ENCODE results near the gene AP2A2. TPM values are rescaled to one million over a fixed set of nuclear protein-coding genes. Genes with fewer than 3 reads are reported as not detected.

AP2A2 gene
- total RNA-seq, 1 donor from 2014 or later = 105 TPM

GRCh38 chr11:986270-986951 is 60.7 kb downstream of the AP2A2 start:
- Histone ChIP-seq H3K4me2 (ENCODE audit: low read length) (no peak overlapping the region), H4K20me1 (ENCODE audit: insufficient read depth, low read length) (peaks cover 53% of the 10 kb centered on the region), H3K27me3 (ENCODE audit: insufficient read depth, low read length) (no peaks in the 10 kb centered on the region), H3K4me1 (ENCODE audit: insufficient read depth, low read length) (no peaks in the 10 kb centered on the region), H3K4me3 (ENCODE audit: insufficient read depth, low read depth, low read length) (no peak overlapping the region), H2AFZ (ENCODE audit: low read depth, low read length) (no peak overlapping the region), H3K79me2 (ENCODE audit: insufficient read depth, low read length) (peaks cover 6% of the 10 kb centered on the region), H3K36me3 (ENCODE audit: insufficient read depth, low read length) (peaks cover 6% of the 10 kb centered on the region), H3K27ac (ENCODE audit: low read depth, low read length) (no peak overlapping the region), H3K9me3 (ENCODE audit: insufficient read depth, low read depth, low read length) (no peaks in the 10 kb centered on the region), H3K9ac (ENCODE audit: low read length) (no peak overlapping the region)
- DNase-seq (ENCODE audit: low read depth) = no peak
- H3K27me3 Mint-ChIP-seq (ENCODE audit: low read depth, unreplicated experiment) = no peaks in the 10 kb centered on the region
- no peak for FAIRE-seq
- no peak overlapping the region for H3K27ac Mint-ChIP-seq (ENCODE audit: unreplicated experiment)
- TF ChIP-seq EZH2 (IDR thresholded peaks at IDR 0.05; ENCODE audit: insufficient read depth, low read length) (no peak), CTCF (IDR thresholded peaks at IDR 0.05; ENCODE audit: insufficient read depth, low read depth, low read length) (no peak)
- H3K4me3 Mint-ChIP-seq (ENCODE audit: unreplicated experiment) = no peak overlapping the region
- H3K9me3 Mint-ChIP-seq (ENCODE audit: unreplicated experiment) = no peaks in the 10 kb centered on the region
- H3K4me1 Mint-ChIP-seq (ENCODE audit: low read depth, unreplicated experiment) = no peaks in the 10 kb centered on the region
- H3K36me3 Mint-ChIP-seq (ENCODE audit: low read depth, unreplicated experiment) = peaks cover 5% of the 10 kb centered on the region

- no peak overlapping the region for H3K27ac Mint-ChIP-seq (ENCODE audit: unreplicated experiment)
- peaks cover 6% of the 10 kb centered on the region for H3K79me2 ChIP-seq (ENCODE audit: insufficient read depth, low read length)
- FAIRE-seq = no peak
These were observed 61.3 kb downstream of the AP2A2 start for GRCh38 chr11:986952-987305.

More at GRCh38 chr11:986952-987305, 61.3 kb downstream of the AP2A2 start:
- peaks cover 48% of the 10 kb centered on the region for H4K20me1 ChIP-seq (ENCODE audit: insufficient read depth, low read length)
- Mint-ChIP-seq H3K4me1 (ENCODE audit: low read depth, unreplicated experiment) (no peaks in the 10 kb centered on the region), H3K4me3 (ENCODE audit: unreplicated experiment) (no peak overlapping the region), H3K36me3 (ENCODE audit: low read depth, unreplicated experiment) (peaks cover 5% of the 10 kb centered on the region), H3K9me3 (ENCODE audit: unreplicated experiment) (no peaks in the 10 kb centered on the region), H3K27me3 (ENCODE audit: low read depth, unreplicated experiment) (no peaks in the 10 kb centered on the region)
- peaks cover 6% of the 10 kb centered on the region for H3K36me3 ChIP-seq (ENCODE audit: insufficient read depth, low read length)
- no peaks in the 10 kb centered on the region for H3K4me1 ChIP-seq (ENCODE audit: insufficient read depth, low read length)
- no peak overlapping the region for H3K4me2 ChIP-seq (ENCODE audit: low read length)
- no peak for DNase-seq (ENCODE audit: low read depth)
- no peak overlapping the region for H3K4me3 ChIP-seq (ENCODE audit: insufficient read depth, low read depth, low read length)
- TF ChIP-seq CTCF (IDR thresholded peaks at IDR 0.05; ENCODE audit: insufficient read depth, low read depth, low read length) (no peak), EZH2 (IDR thresholded peaks at IDR 0.05; ENCODE audit: insufficient read depth, low read length) (no peak)
- H2AFZ ChIP-seq (ENCODE audit: low read depth, low read length) = no peak overlapping the region
- no peak overlapping the region for H3K9ac ChIP-seq (ENCODE audit: low read length)
- H3K27me3 ChIP-seq (ENCODE audit: insufficient read depth, low read length) = no peaks in the 10 kb centered on the region
- H3K27ac ChIP-seq (ENCODE audit: low read depth, low read length) = no peak overlapping the region
- no peaks in the 10 kb centered on the region for H3K9me3 ChIP-seq (ENCODE audit: insufficient read depth, low read depth, low read length)
